Glomerular visceral epithelial cell (primary cell): ENCODE measurements around the gene LENG1.

Experiments
- DNase-seq: peaks from one replicate; pipeline ENCODE4 v3.0.0-alpha.2; 2016; ENCODE audit errors: extremely low spot score

The LENG1 gene

GRCh38 chr19:54164369-54165068 lies 5.0 kb upstream of the LENG1 start:
- DNase-seq: peak; percentile 66

DNA sequence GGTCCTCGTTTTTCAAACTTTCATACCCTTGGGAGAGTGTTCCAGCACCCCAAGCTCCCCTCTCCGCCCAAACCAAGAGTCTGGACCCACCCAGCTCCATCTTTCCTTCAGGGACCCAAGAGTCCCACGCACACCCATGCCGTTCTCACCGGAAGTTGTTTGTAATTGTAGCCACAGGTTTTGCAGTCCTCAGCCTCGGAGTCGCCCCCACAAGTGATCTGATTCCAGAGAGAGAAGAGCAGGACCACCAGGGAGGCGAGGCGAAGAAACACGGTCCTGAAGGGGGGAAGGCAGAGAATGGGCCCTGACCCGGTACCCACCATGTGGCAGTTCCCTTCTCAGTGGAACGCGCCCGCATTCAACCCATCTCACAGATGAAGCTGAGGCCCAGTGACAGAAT lies 3.4 kb upstream of the LENG1 start:
- DNase-seq: no peak

DNA sequence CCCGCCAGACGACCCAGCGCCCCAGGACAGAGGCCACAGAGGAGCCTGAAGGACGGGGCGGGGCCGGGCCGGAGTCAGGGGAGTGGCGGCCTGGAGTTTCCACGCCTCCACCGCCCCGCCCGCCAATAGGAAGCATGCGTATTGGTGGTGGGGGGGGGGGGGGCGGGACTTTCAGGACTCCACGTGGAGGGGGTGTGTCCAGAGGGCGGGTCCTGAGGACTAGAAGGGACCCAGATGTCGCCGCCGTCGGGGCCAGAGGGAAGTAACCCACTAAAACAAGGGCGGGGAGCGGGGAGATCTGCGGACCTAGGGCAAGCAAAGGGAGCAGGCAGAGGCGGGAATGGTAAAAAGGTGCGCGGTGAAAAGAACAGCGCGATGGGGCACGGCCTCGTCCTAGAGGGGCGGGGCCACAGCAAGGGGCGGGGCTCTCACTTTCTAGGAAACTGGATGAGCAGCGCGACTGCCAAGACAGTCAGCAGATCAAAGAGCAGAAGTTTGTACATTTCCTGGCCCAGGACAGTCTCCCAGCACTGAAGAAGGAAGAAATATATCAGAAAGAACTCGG lies 2.8 kb upstream of the LENG1 start:
- DNase-seq: peak; percentile 70

- DNase-seq: peak; percentile 41
Observed at GRCh38 chr19:54160854-54161253, 1.3 kb upstream of the LENG1 start.

DNA sequence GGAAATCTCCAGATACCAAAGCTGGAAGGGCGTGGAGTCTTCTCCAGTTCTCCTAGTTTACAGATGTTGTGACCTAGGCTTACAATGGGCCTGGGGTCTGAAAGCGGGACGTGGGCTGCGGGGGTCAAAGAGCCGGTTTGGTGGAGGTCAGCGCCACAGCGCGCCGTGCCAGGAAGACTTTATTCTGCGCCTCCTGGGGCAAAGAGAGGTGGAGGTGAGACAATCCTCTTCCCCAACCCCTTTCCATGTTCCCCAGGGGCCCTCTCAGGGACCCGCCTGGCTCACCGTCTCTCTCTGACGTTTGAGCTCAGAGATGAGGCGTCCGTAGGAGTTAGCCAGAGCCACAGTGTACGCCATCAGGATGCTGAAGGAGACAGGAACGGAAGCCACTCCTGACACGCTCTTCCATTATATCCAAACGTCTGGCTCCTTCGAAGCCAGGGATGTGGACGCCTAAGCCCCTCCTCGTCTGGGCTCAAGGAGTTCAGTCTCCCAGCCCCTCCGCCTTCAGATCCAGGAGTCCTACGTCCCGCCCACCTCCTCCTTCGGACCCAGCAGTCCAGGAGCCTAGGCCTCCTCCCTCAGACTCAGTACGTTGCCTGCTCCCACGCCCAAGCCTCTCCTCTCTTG lies 776 bp upstream of the LENG1 start:
- peak; percentile 40 for DNase-seq

- no peak for DNase-seq
Observed at GRCh38 chr19:54158812-54159351, 639 bp downstream of the LENG1 start.

DNA sequence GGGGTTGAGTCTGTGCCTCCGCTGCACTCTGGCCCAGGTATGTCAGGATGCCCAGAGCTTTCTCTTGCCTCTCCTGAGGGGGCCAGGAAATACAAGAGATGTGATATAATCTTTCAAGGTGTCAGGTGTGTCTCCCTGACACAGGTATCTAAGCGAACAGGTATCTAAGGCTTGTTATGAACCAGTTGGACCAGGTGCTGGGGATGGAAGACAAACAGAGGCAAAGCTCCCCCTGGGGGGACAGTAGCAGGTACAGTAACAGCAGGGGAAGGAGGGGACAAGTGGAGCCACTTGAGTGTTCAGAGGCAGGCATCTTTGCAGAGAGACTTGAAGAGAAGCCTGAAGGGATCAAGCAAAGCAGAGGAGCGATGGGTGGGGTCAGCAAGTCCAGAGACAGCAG lies 2.6 kb downstream of the LENG1 start:
- DNase-seq: no peak

DNA sequence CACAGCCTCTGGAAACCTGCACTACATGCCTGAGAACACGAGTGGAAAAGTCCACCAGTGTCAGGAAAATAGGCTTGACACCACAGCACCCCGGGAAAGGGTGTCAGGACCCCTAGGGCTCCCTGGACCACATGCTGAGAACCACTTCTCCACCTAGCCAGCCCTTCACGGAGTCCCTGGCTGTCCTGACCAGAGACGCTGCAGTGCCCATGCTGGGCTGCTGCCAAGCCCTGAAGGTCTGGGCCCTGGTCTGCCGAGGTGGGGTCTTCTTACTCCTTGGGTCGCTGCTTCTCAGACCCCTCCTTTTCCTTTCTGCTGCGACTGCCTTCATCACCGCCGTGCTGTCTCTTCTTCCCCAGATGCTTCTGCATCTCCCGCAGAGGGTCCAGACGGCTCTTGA lies 3.0 kb downstream of the LENG1 start:
- no peak for DNase-seq

DNA sequence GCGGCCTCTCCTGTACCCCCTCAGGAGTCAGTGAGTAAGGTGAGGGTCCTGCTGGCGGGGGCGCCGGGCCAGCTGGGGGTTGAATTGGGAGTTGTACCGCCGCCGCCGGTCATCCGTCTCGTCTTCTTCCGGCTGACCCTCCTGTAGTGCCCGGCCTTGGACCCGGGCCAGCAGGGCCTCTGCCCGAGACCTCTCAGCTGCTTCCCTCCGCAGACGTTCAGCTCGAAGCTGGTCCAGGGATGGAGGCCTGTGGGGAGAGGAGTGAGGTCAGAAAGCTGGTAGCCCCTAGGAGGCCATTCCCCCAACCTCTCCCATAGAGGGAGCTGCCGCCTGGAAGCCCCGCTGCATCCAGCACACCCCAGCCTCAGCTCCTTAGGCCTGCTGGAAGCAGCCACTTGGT lies 3.8 kb downstream of the LENG1 start:
- no peak for DNase-seq

DNA sequence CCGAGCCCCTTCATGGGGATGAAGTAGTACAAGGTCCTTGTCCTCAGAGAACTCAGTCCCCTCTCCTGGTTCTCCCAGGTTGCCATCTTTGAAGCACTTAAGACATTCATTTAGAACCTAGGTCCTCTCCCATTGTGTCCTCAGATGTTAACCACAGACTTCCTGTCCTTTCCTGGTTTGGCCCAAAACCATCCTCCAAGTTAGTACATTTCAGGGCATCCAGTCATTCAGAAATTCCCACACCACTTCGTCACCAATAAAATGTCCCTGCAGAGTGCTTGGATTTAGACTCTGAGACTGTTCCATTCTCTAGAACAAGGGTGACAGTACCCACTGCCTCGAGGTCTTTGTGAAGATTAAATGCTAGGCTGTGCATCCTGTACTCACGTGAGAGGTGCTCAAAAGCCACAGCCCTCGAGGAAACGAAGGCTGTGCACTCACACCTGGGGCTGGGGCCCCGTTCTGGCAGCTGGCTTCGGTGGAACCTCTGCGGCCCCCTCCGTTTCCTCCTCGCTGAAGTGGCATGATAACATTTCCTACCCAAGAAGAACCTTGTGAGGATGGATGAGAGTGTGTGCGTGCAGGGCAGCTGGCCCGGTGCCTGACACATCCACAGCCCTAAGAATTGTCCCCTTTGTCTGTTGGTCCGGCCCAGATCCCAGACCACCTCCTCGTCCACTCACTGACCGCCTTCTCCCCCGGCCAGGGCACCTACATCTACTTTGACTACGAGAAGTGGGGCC lies 4.7 kb downstream of the LENG1 start:
- peak; percentile 37 for DNase-seq

DNA sequence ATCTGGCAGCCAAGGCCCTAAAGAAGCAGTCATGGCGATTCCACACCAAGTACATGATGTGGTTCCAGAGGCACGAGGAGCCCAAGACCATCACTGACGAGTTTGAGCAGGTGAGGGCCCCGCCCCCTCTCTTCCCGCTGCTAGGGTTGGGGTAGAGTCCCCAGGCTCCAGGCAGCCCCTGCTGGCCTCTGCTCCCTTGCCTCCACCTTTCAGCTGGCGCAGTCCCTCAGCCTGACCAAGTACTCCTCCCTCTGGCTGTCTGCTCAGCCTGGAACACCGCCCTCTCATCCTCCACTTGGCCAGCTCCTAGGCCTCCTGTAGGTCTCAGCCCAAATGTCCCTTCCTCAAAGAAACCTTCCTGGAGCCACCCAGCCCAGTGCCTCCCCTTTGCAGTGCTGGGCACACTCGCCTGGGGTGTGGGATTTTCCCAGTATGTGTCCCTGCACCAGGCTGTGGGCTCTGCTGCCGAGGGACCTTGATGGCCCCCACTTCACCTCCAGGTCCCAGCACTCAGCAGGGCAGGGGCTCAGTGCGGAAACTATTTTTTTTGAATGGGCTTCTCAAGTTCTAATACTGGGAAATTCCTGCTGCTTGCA lies 5.7 kb downstream of the LENG1 start:
- DNase-seq: no peak

GRCh38 chr19:54152878-54153524 lies 6.5 kb downstream of the LENG1 start:
- no peak for DNase-seq

- no peak for DNase-seq
Observed at GRCh38 chr19:54152267-54152666, 7.3 kb downstream of the LENG1 start.

GRCh38 chr19:54151362-54152035 lies 8.0 kb downstream of the LENG1 start:
- DNase-seq: no peak

DNA sequence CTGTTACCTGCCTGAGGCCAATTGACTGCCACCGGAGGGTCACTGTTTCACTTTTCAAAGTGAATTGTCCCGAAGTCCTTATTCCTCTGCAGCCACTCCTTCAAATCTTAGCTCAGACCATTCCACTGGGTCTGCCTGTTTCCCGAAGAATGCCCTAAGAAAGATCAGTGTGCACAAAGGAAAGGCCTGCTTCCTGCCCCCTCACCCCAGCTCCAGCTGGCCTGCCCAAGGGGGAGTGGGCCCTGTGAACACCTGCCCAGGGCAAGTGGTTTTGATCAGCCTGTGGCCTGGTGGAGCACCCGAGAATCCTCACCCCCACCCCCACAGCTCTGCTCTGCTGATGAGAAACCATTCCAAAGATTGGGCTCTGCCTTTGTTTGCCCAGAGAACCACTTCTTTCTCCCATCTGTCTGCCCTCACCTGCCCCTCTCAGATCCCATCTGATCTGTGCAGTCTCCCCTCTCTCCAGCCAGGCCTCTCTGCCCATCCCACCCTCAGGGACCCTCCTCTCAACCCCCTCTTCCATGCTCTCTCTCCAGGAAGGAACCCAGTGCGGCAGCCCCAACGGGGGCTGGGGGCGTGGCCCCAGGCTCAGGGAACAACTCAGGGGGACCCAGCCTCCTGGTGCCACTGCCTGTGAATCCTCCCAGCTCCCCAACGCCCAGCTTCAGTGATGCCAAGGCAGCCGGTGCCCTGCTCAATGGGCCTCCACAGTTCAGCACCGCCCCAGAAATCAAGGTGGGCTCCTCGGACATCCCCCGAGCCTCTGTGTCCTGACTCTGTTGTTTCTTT lies 10.3 kb downstream of the LENG1 start:
- no peak for DNase-seq

DNA sequence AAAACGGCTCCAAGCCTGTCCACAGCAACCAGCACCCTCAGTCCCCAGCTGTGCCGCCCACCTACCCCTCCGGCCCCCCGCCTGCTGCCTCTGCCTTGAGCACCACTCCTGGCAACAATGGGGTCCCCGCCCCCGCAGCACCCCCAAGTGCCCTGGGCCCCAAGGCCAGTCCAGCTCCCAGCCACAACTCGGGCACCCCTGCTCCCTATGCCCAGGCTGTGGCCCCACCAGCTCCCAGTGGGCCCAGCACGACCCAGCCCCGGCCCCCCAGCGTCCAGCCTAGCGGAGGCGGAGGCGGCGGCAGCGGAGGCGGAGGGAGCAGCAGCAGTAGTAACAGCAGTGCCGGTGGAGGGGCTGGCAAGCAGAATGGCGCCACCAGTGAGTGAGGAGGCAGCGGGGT lies 11.4 kb downstream of the LENG1 start:
- no peak for DNase-seq

GRCh38 chr19:54147676-54148075 lies 11.8 kb downstream of the LENG1 start:
- no peak for DNase-seq

DNA sequence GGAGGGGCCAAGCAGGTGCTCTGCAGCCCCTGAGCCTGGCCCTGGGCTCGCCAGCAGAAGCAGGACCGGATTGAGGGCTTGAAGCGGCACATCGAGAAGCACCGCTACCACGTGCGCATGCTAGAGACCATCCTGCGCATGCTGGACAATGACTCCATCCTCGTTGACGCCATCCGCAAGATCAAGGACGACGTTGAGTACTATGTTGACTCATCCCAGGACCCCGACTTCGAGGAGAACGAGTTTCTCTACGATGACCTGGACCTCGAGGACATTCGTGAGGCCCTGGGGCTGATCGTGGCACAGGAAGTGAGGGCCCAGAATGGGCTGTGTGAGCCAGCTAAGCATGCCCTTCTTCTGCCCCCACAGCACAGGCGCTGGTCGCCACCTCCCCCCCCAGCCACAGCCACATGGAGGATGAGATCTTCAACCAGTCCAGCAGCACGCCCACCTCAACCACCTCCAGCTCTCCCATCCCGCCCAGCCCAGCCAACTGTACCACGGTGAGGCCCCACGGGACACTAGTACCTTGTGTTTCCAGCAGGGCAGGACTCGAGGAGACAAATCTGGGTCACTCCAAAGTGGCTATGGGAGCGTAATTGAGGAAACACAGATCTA lies 13.9 kb downstream of the LENG1 start:
- DNase-seq: no peak

GRCh38 chr19:54142166-54142780 lies 17.2 kb downstream of the LENG1 start:
- peak; percentile 29 for DNase-seq
